Measurements from ENCODE around the gene LIPG.

LIPG gene

DNA sequence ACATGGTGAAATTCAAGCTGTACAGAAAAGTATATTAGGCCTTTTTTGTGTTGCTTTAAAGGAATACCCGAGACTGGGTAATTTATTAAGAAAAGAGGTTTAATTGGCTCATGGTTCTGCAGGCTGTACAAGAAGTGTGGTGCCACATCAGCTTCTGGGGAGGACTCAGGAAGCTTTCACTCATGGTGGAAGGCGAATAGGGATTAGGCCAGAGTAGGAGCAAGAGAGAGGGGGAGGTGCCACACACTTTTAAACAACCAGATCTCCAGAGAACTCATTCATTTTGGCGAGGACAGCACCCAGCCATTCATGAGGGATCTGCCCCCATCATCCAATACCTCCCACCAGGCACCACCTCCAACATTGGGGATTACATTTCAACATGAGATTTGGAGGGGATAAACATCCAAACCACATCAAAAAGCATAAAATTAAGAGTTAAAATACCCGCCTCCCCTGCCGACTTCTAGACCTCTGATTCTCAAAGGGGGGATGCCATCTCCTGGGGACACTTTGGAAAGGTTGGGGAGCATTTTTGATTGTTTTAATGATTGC, 15.1 kb upstream of the LIPG start:
- Histone ChIP-seq H3K27me3 (ENCODE audit: low read length) (no peaks in the 10 kb centered on the region), H3K27ac (ENCODE audit: low read depth, low read length) (no peak overlapping the region), H3K9me3 (ENCODE audit: insufficient read depth, low read length) (no peaks in the 10 kb centered on the region), H3K36me3 (ENCODE audit: low read length) (no peaks in the 10 kb centered on the region), H3K4me2 (ENCODE audit: low read depth, low read length, poor library complexity, severe bottlenecking) (no peak overlapping the region), H3K9me2 (replicated peaks; ENCODE audit: insufficient read depth, low read length) (no peaks in the 10 kb centered on the region), H2AFZ (ENCODE audit: low read depth, low read length, severe bottlenecking) (no peak overlapping the region), H3K4me3 (ENCODE audit: insufficient read depth, low read length, poor library complexity, severe bottlenecking) (no peak overlapping the region), H3K9ac (ENCODE audit: low read length) (no peak overlapping the region), H3K79me2 (ENCODE audit: insufficient read depth, low read length) (no peaks in the 10 kb centered on the region), H3F3A (ENCODE audit: insufficient read depth) (no peaks in the 10 kb centered on the region), H4K20me1 (ENCODE audit: low read depth, low read length) (no peaks in the 10 kb centered on the region)
- no peak for TF ChIP-seq EZH2phosphoT487 (conservative IDR thresholded peaks at IDR 0.05; ENCODE audit: low read length)
- TF ChIP-seq CTCF (IDR thresholded peaks at IDR 0.05; ENCODE audit: insufficient read depth, low read length, poor library complexity, severe bottlenecking) = no peak

- Histone ChIP-seq H3K9me2 (replicated peaks; ENCODE audit: insufficient read depth, low read length) (no peaks in the 10 kb centered on the region), H3K4me2 (ENCODE audit: low read depth, low read length, poor library complexity, severe bottlenecking) (no peak overlapping the region), H3K79me2 (ENCODE audit: insufficient read depth, low read length) (no peaks in the 10 kb centered on the region), H3K9me3 (ENCODE audit: insufficient read depth, low read length) (no peaks in the 10 kb centered on the region), H3K4me3 (ENCODE audit: insufficient read depth, low read length, poor library complexity, severe bottlenecking) (no peak overlapping the region), H2AFZ (ENCODE audit: low read depth, low read length, severe bottlenecking) (no peak overlapping the region), H3K27ac (ENCODE audit: low read depth, low read length) (no peak overlapping the region), H3K27me3 (ENCODE audit: low read length) (no peaks in the 10 kb centered on the region), H3F3A (ENCODE audit: insufficient read depth) (no peaks in the 10 kb centered on the region), H4K20me1 (ENCODE audit: low read depth, low read length) (no peaks in the 10 kb centered on the region), H3K9ac (ENCODE audit: low read length) (no peak overlapping the region), H3K36me3 (ENCODE audit: low read length) (no peaks in the 10 kb centered on the region)
- no peak for TF ChIP-seq EZH2phosphoT487 (conservative IDR thresholded peaks at IDR 0.05; ENCODE audit: low read length)
- TF ChIP-seq CTCF (IDR thresholded peaks at IDR 0.05; ENCODE audit: insufficient read depth, low read length, poor library complexity, severe bottlenecking) = no peak
These were observed 14.2 kb upstream of the LIPG start for GRCh38 chr18:49547701-49548100.

- no peak overlapping the region for H3K27ac ChIP-seq (ENCODE audit: low read depth, low read length)
These were observed 13.6 kb upstream of the LIPG start for GRCh38 chr18:49548229-49548636.

More at GRCh38 chr18:49548229-49548636, 13.6 kb upstream of the LIPG start:
- TF ChIP-seq EZH2phosphoT487 (conservative IDR thresholded peaks at IDR 0.05; ENCODE audit: low read length) (no peak), CTCF (IDR thresholded peaks at IDR 0.05; ENCODE audit: insufficient read depth, low read length, poor library complexity, severe bottlenecking) (no peak)
- no peaks in the 10 kb centered on the region for H3K27me3 ChIP-seq (ENCODE audit: low read length)
- H3K4me3 ChIP-seq (ENCODE audit: insufficient read depth, low read length, poor library complexity, severe bottlenecking) = no peak overlapping the region
- no peak overlapping the region for H3K9ac ChIP-seq (ENCODE audit: low read length)
- no peak overlapping the region for H2AFZ ChIP-seq (ENCODE audit: low read depth, low read length, severe bottlenecking)
- no peaks in the 10 kb centered on the region for H3K79me2 ChIP-seq (ENCODE audit: insufficient read depth, low read length)
- no peaks in the 10 kb centered on the region for H4K20me1 ChIP-seq (ENCODE audit: low read depth, low read length)
- H3K4me2 ChIP-seq (ENCODE audit: low read depth, low read length, poor library complexity, severe bottlenecking) = no peak overlapping the region
- no peaks in the 10 kb centered on the region for H3K9me2 ChIP-seq (replicated peaks; ENCODE audit: insufficient read depth, low read length)
- no peaks in the 10 kb centered on the region for H3K36me3 ChIP-seq (ENCODE audit: low read length)
- H3K9me3 ChIP-seq (ENCODE audit: insufficient read depth, low read length) = no peaks in the 10 kb centered on the region
- H3F3A ChIP-seq (ENCODE audit: insufficient read depth) = no peaks in the 10 kb centered on the region
